Activated T-helper 1 cell treated with anti-CD3 and anti-CD28 coated beads, Interleukin-12 subunit alpha, Interleukin-12 subunit beta, Interleukin-2, Interleukin-4 antibody, amounts not matched to agents 30 ng/mL and 10 ng/mL and 1 ng/mL, durations not matched to agents 14 hours and 24 hours and 36 hours (primary cell): ENCODE data around the gene NSD1. TPM values are rescaled to one million over a fixed set of nuclear protein-coding genes. Genes with fewer than 3 reads are reported as not detected.
"Not testable (repeated sequence)": the region's sequence is repeated elsewhere in the genome, so short reads cannot be mapped to it uniquely, and the experiment has no call there.

Source experiments
- DNase-seq: peaks from one replicate; pipeline ENCODE4 v3.0.0; 2021; ENCODE audit warnings: low spot score
- H3K27ac Mint-ChIP-seq: one replicate; pipeline ENCODE4 v1.8.0; 2021; ENCODE audit warnings: mild to moderate bottlenecking, mixed read lengths
- H3K27me3 Mint-ChIP-seq: one replicate; pipeline ENCODE4 v1.8.0; 2022; ENCODE audit warnings: mild to moderate bottlenecking, moderate library complexity, mixed read lengths; ENCODE audit not compliant: insufficient read depth
- H3K36me3 Mint-ChIP-seq: one replicate; pipeline ENCODE4 v1.8.0; 2021; ENCODE audit warnings: low read depth, mixed read lengths
- H3K4me1 Mint-ChIP-seq: one replicate; pipeline ENCODE4 v1.8.0; 2021; ENCODE audit warnings: low read depth, mixed read lengths
- H3K4me3 Mint-ChIP-seq: one replicate; pipeline ENCODE4 v1.8.0; 2021; ENCODE audit warnings: mild to moderate bottlenecking, moderate library complexity, mixed read lengths
- H3K9me3 Mint-ChIP-seq: one replicate; pipeline ENCODE4 v1.8.0; 2021; ENCODE audit warnings: mixed read lengths
- intact Hi-C: fragments of 100-400 bp; cut with micrococcal nuclease; formaldehyde crosslinking; loops from one replicate; pipeline ENCODE4 v1.15.1; 2024
- total RNA-seq: library from RNA; stranded (reverse); gene quantifications from 2 replicates; pipeline ENCODE4 v1.2.3, GENCODE V29; 2022

Gene NSD1
- total RNA-seq, 1 donor from 2014 or later = 108 TPM

DNA sequence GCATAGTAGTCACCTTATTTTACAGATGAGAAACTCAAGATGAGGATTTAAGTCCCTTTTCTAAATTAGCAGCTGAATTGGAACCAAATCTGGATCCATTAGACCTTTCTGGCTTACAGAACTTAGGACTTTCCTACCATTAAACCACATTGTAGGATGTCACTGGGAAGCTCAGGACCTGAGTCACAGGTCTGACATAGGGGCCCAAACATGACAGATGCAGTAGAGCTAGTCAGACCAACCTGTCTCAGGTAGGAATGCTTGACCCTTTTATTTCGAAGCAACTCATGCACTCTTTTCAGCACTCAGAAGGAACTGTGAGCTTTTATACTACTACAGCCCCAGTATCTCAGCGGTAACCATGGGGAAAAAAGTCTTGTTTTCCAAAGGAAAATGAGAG is 167.4 kb downstream of the NSD1 start:
- intact Hi-C loops = loop anchor here (5.0 kb wide), 1 partner anchor 854 kb away; the partner anchor contains the start of gene FAF2
- H3K36me3 Mint-ChIP-seq = peaks cover 61% of the 10 kb centered on the region
- DNase-seq = no peak
- H3K4me3 Mint-ChIP-seq = peak overlapping the region; percentile 93
- H3K27ac Mint-ChIP-seq = peak overlapping the region; percentile 84
- H3K9me3 Mint-ChIP-seq = no peaks in the 10 kb centered on the region
- no peaks in the 10 kb centered on the region for H3K27me3 Mint-ChIP-seq
- peaks cover 79% of the 10 kb centered on the region for H3K4me1 Mint-ChIP-seq

DNA sequence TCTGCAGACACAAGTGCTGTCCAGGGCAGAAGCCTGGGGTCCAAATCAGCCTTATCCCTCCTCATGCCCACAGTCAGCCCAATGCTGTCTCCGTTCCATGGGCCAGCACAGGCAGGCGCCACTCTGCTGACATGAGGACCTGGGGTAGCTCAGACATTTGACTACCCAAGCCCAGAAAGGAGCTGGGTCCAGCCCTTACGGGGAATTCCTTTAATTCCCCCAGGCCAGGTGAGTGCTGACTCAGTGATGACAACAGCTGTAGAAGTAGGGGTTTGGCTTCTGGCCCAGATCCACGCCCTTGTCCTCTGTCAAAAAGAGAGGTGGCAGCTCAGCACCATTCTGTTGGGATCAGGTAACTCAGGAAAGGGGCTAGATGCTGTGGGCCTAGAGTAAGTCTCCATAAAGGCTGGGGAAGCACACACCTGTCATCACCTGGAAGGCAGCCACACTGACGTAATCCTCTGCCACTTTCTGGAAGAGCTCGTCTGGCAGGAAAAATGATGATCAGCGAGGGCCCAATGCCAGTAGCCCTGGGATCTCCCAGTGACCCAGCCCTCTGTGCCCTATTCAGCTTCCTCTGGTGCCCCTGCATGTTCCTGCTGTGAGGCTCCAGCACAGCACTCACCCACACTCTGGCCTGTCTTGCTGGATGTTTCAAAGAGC is 168.1 kb downstream of the NSD1 start:
- H3K27ac Mint-ChIP-seq = peak overlapping the region; percentile 84
- no peak for DNase-seq
- peak overlapping the region; percentile 93 for H3K4me3 Mint-ChIP-seq
- no peaks in the 10 kb centered on the region for H3K27me3 Mint-ChIP-seq
- peaks cover 61% of the 10 kb centered on the region for H3K36me3 Mint-ChIP-seq
- intact Hi-C loops = loop anchor here (2.0 to 5.0 kb wide), 2 partner anchors 169 to 854 kb away; partner anchors contain the start of genes FAF2 and NSD1
- no peaks in the 10 kb centered on the region for H3K9me3 Mint-ChIP-seq
- peaks cover 78% of the 10 kb centered on the region for H3K4me1 Mint-ChIP-seq

DNA sequence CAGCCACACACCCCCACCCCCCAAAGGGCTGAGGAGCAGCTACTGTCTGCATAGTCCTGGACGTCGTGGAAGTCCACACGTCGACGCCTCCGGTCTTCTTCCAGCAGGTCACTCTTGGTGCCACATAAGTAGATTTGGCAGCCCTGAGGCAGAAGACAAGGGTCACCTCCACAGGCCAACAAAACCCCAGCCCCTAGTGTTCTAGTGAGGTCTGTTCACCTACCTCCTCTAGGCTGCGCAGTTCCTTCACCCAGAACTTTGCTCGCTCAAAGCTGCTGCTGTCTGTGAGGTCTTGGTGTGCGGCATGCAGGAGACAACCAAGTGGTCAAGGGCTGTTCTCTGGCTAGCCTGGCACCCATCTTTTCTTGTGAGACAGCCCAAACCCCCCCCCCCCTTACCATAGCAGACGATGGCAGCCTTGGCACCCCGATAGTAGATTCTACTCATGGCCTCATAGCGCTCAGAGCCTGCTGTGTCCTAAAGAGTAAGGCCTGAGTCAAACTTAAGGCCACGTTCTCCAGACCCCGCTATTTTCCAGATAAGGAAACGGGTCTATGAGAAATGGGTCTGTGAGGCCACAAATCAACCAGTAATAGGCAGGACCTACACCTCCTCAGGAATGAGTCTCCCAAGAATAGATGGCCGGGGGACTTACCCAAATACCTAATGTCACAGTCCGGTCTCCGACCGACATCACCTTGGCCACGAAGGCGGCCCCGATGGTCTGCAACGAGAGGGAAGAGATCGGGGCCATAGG is 169.0 kb downstream of the NSD1 start:
- Mint-ChIP-seq H3K27me3 (no peaks in the 10 kb centered on the region), H3K9me3 (no peaks in the 10 kb centered on the region), H3K4me3 (peak overlapping the region; percentile 93), H3K27ac (peak overlapping the region; percentile 84), H3K36me3 (peaks cover 60% of the 10 kb centered on the region), H3K4me1 (peaks cover 75% of the 10 kb centered on the region)
- no peak for DNase-seq
- intact Hi-C loops = loop anchor here (1.0 to 5.0 kb wide), 5 partner anchors 9 to 913 kb away; partner anchors contain the start of genes FAF2, MXD3 and NSD1

DNA sequence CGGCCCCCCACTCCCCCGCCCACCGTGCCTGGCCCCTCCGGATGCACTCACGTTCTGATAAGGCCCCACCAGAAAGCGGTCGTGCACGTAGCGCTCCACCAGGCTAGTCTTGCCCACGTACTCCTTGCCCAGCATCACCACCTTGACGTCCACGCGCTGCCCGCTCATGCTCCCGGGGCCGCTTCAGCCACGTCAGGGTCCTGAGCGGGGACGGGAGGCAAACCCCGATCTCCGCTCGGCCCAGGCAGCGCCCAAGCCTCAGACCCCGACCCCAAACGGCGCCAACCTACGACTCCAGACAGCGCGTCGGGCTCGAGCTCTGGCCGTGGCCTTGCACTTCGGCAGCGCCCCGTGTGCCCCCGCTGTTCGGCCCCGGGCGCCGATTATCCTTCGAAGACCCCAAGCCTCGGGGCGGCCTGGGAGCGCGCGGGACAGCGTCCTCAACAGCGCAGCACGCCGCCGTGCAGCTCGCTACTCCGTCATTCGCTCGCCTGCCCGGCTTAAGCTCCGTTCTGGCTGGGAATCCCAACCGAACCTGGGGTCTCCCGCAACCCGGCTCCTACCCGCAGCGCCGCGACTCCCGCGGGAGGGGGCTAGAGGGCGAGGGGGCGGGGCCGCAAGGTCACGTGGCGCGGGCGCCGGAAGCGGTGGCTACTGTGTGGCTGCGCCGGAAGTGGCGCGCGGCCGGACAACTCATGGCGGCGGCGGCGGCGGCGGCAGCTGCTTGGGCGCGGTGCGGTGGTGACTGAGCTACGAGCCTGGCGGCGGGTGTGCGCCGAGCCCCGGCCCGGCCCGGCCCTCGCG is 169.8 kb downstream of the NSD1 start, which contains the start of the genes PRELID1 and RAB24:
TSS of gene PRELID1 (plus strand) at position 679 of the 804 bp plus-strand sequence. CDS start 187 bp downstream, outside the sequence.
TSS of gene RAB24 (minus strand) at position 599 of the 804 bp plus-strand sequence. CDS start at position 168, 431 bp downstream.
- H3K4me3 Mint-ChIP-seq = peak within 1 kb of the TSS; percentile 93
- intact Hi-C loops = loop anchor here (1.0 to 5.0 kb wide), 5 partner anchors 8 to 914 kb away; partner anchors contain the start of genes FAF2, MXD3 and NSD1
- H3K36me3 Mint-ChIP-seq = peaks cover 59% of the 10 kb centered on the region
- H3K9me3 Mint-ChIP-seq = no peaks in the 10 kb centered on the region
- H3K27me3 Mint-ChIP-seq = no peaks in the 10 kb centered on the region
- DNase-seq = peak; percentile 86
- peak within 1 kb of the TSS; percentile 84 for H3K27ac Mint-ChIP-seq
- peaks cover 75% of the 10 kb centered on the region for H3K4me1 Mint-ChIP-seq

DNA sequence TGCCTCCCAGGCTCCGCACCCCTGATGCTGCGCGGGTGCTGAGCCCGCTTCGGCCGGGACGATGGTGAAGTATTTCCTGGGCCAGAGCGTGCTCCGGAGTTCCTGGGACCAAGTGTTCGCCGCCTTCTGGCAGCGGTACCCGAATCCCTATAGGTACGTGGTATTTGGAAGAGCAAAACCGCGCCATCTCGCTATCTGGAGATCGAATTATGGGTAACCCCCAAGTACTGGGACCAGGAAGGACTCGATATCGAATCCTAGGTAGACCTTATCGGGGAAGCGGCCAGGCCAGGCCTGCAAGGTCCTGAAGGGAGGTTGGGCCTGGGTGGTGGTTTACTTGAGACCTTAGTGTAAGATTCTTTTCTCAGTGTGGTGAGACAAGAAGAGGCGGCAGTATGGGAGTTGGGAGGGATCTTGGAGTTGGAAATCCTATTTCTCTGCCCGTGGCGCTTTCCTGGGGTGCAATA is 170.4 kb downstream of the NSD1 start:
- Mint-ChIP-seq H3K36me3 (peaks cover 56% of the 10 kb centered on the region), H3K27ac (peak overlapping the region; percentile 83), H3K4me3 (peak overlapping the region; percentile 93), H3K4me1 (peaks cover 72% of the 10 kb centered on the region), H3K27me3 (no peaks in the 10 kb centered on the region), H3K9me3 (no peaks in the 10 kb centered on the region)
- intact Hi-C loops = loop anchor here (1.0 to 5.0 kb wide), 5 partner anchors 7 to 915 kb away; partner anchors contain the start of genes FAF2, MXD3 and NSD1
- DNase-seq = no peak

DNA sequence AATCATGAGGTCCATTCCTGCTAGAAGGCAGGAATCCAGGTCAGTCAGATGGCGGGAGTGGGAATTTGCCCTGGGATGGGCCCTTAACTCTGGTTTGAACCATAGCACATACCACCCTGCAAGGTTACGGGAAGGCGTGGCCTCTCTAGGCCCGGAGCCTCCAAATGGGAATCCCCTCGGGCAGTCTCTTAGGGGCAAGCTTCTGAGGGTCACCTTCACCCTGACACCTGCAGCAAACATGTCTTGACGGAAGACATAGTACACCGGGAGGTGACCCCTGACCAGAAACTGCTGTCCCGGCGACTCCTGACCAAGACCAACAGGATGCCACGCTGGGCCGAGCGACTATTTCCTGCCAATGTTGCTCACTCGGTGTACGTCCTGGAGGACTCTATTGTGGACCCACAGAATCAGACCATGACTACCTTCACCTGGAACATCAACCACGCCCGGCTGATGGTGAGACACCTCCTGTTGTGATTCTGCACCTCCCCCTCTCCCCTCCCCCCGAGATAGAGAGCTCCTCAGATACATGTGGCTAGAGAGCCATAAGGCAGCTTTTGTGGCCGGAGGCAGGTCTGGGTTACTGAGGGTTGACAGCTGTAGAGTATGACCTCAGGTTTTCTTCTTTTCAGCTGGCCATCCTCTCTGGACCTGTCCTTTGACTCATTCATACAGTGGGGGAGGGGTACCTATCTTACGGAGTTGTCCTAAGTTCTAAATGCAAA is 171.0 kb downstream of the NSD1 start:
- intact Hi-C loops = loop anchor here (5.0 kb wide), 1 partner anchor 857 kb away; the partner anchor contains the start of gene FAF2
- Mint-ChIP-seq H3K9me3 (no peaks in the 10 kb centered on the region), H3K4me3 (peak overlapping the region; percentile 93), H3K27ac (peak overlapping the region; percentile 83), H3K4me1 (peaks cover 71% of the 10 kb centered on the region), H3K27me3 (no peaks in the 10 kb centered on the region), H3K36me3 (peaks cover 56% of the 10 kb centered on the region)
- DNase-seq = no peak

DNA sequence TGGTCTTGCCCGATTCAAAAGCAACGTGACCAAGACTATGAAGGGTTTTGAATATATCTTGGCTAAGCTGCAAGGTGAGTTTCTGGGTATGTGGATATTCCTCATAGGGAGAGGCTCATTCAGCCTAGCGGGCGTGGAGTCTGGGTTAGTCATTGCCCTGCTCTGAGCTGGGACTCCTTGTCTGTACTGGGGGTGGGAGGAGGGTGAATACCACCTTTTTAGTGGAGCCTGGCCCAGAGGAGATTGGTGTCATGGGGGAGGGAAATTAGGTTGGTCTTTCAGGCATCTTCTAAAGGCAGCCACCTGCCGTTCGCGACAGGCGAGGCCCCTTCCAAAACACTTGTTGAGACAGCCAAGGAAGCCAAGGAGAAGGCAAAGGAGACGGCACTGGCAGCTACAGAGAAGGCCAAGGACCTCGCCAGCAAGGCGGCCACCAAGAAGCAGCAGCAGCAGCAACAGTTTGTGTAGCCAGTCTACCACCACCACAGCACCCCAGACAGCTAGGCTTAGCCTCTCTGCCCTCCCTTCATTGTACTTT is 172.6 kb downstream of the NSD1 start:
- peaks cover 67% of the 10 kb centered on the region for H3K4me1 Mint-ChIP-seq
- DNase-seq, H3K9me3 Mint-ChIP-seq, H3K27me3 Mint-ChIP-seq, intact Hi-C loops: not testable (repeated sequence)
- H3K4me3 Mint-ChIP-seq = peak overlapping the region; percentile 93
- peak overlapping the region; percentile 11 for H3K27ac Mint-ChIP-seq
- peaks cover 49% of the 10 kb centered on the region for H3K36me3 Mint-ChIP-seq

DNA sequence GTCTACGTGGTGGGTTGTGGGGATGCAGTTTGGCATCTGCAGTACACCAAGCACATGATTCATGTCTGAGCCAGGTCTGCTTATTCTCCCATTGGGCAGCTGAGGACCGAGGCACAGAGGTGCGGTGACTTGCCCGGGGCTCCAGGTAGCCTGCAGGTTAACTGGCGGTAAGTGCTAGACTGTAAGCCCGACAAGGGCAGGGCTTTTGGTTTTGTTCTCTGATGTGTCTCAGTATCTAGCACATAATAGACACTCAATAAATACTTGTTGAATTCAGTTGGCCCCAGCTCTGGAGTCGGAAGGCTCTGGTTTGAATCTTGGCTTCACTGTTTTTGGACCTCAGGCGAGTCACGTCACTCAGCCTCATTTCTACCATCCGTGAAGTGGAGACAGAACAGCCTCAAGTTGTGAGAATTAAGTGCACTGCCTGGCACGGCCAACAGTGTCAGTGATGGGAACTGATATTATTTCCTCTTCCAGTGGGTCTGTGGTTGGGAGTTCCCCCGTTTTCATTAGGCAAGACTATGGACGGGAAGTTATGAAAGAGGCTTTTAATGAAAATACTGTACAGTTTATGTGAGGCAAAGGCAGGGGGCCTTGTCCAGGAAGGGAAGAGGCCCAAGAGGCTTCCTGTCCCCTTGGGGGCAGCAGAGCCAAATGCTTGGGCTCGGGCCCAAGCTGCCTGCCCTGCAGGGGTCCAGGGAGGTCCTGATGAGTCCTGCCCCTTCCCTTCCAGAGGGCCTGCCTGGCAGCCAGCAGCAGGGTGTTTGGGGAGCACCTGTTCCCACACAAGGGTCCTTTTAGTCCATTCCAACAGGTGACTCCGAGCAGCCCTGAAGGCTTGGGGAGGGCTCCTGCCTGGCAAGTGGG is 173.3 kb downstream of the NSD1 start:
- Mint-ChIP-seq H3K4me1 (peaks cover 60% of the 10 kb centered on the region), H3K9me3 (no peaks in the 10 kb centered on the region), H3K27ac (no peak overlapping the region), H3K4me3 (peak overlapping the region; percentile 93), H3K36me3 (peaks cover 43% of the 10 kb centered on the region), H3K27me3 (no peaks in the 10 kb centered on the region)
- DNase-seq = no peak
- intact Hi-C loops = no loop called here

DNA sequence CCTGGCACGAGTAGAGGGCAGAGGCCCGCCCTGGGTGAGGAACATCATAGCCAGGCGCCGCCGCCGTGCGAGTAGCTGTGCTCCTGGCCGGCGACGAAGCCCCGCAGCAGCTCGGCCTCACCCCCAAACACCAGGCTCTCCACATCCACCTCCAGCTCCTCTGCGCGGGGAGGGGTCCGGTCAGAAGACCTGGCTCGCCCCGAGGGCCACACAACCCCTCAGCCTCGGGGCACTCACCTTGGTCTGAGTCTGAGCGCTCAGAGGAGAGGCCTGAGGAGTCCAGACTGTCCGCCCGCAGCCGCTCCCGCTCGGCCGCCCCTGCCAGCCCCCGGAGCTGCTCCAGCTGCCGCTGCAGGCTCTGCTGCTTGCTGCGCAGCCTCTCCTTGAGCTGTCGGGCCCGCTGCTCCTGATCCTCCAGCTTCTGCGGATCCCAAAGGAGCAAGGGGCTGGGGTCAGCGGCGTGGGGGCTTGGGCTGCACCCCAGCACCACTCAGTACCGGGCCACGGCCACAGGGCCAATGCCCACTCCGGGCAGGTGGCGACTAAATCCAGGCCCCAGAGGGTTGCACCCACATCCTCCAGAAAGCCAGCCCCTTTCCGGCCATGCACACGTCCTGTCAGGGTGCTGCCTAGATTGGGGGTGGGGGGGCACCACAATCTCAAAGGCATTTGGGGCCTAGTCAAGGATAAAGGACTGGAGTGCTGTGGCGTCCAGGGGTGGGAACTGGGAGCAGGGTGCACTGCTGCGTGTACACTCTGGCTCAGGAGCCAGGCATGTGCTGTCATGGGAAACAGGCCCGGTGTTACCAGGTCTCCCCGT is 174.2 kb downstream of the NSD1 start:
- no peaks in the 10 kb centered on the region for H3K9me3 Mint-ChIP-seq
- DNase-seq = no peak
- H3K4me3 Mint-ChIP-seq = no peak overlapping the region
- H3K27me3 Mint-ChIP-seq = no peaks in the 10 kb centered on the region
- H3K4me1 Mint-ChIP-seq = peaks cover 55% of the 10 kb centered on the region
- H3K36me3 Mint-ChIP-seq = peaks cover 37% of the 10 kb centered on the region
- intact Hi-C loops = no loop called here
- no peak overlapping the region for H3K27ac Mint-ChIP-seq

DNA sequence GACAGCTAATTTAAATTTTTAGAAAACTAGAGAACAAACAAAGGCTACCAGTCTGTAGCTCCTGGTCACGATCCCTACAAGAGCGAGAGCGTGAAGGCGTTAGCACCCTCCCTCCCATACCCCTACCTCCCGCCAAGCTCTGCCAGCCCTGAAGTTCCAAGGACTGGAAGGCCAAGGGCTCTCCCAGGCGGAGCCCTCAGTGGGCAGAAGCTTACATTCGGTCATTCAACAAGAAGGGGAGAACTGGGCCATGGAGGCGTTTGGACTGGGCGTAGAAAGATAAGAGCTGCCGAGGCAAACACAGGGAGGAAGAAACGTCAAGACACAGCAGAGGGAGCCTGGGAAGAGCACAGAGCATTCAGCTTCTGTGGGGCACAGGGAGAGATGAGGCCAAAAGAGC is 175.2 kb downstream of the NSD1 start:
- Mint-ChIP-seq H3K4me3 (no peak overlapping the region), H3K9me3 (no peaks in the 10 kb centered on the region), H3K27ac (peak overlapping the region; percentile 40), H3K36me3 (peaks cover 35% of the 10 kb centered on the region), H3K4me1 (peaks cover 63% of the 10 kb centered on the region), H3K27me3 (no peaks in the 10 kb centered on the region)
- intact Hi-C loops = no loop called here
- no peak for DNase-seq
